HepG2 (cell line): ENCODE measurements around the gene SEMA3F. TPM values are rescaled to one million over a fixed set of nuclear protein-coding genes. Genes with fewer than 3 reads are reported as not detected.
A peak's percentile ranks its signal among the peaks of the same experiment; 100 is the strongest.

Source experiments
- BATF2 ChIP-seq: sonication (generic); formaldehyde crosslinking; IDR thresholded peaks from 2 replicates; pipeline ENCODE4 v1.8.0; 2022; ENCODE audit warnings: mild to moderate bottlenecking, missing genetic modification reagents, moderate library complexity
- DNMT1 ChIP-seq: sonication (generic); formaldehyde crosslinking; IDR thresholded peaks from 2 replicates; pipeline ENCODE4 v1.5.1; 2020; ENCODE audit warnings: mild to moderate bottlenecking, missing genetic modification reagents
- ESRRA ChIP-seq: sonication (generic); formaldehyde crosslinking; IDR thresholded peaks from 2 replicates; pipeline ENCODE4 v1.5.1; 2020; ENCODE audit warnings: mild to moderate bottlenecking, low read depth, missing genetic modification reagents
- HMGA1 ChIP-seq: sonication (generic); formaldehyde crosslinking; conservative IDR thresholded peaks from 2 replicates; pipeline ENCODE4 v1.4.0; 2020; ENCODE audit warnings: missing genetic modification reagents
- MED8 ChIP-seq: sonication (generic); formaldehyde crosslinking; IDR thresholded peaks from 2 replicates; pipeline ENCODE4 v1.8.1; 2023; ENCODE audit warnings: mild to moderate bottlenecking, missing genetic modification reagents; ENCODE audit not compliant: insufficient replicate concordance
- NCOR1 ChIP-seq: fragments of 200-600 bp; sonication (generic); IDR thresholded peaks from 2 replicates; pipeline ENCODE4 v1.7.0; 2017; ENCODE audit warnings: antibody characterized with exemption, low read length, borderline replicate concordance
- PCBP2 ChIP-seq: fragments of 200-400 bp; formaldehyde crosslinking; optimal IDR thresholded peaks from 2 replicates; pipeline ENCODE3; 2018; ENCODE audit warnings: low read length, low read depth; ENCODE audit not compliant: poor library complexity, severe bottlenecking
- REL ChIP-seq: sonication (generic); formaldehyde crosslinking; conservative IDR thresholded peaks from 2 replicates; pipeline ENCODE4 v1.8.0; 2022; ENCODE audit warnings: mild to moderate bottlenecking, missing genetic modification reagents, moderate library complexity
- ZBTB10 ChIP-seq: sonication (generic); formaldehyde crosslinking; IDR thresholded peaks from 2 replicates; pipeline ENCODE4 v1.4.0; 2020; ENCODE audit warnings: missing genetic modification reagents, borderline replicate concordance
- ZNF772 ChIP-seq: sonication (generic); formaldehyde crosslinking; IDR thresholded peaks from 2 replicates; pipeline ENCODE4 v1.5.0; 2020; ENCODE audit warnings: mild to moderate bottlenecking, missing genetic modification reagents
- polyA plus RNA-seq, 8 experiments: library from polyadenylated mRNA; depleted of rRNA in 3 of 8; stranded (reverse) in 7 of 8; unstranded in 1 of 8; fragments of >200 nt; fragmentation: Illumina TruSeq in 4 of 8; extraction: Trizol in 4 of 8; gene quantifications; 2 replicates each; pipeline versions ENCODE4 v1.2.1 to v1.2.3, GENCODE V29; 2011 to 2016; ENCODE audit warnings: low read depth in 4 of 8, missing spikeins in 1 of 8, mixed read lengths in 1 of 8; ENCODE audit not compliant: insufficient read depth in 1 of 8
- total RNA-seq, 5 experiments: library from RNA; depleted of rRNA; stranded (reverse); fragments of >200 nt; fragmentation: Illumina TruSeq; extraction: Trizol; gene quantifications; 2 replicates each; pipeline ENCODE4 v1.2.3, GENCODE V29; 2016; ENCODE audit warnings: low read depth in 1 of 5
- TF ChIP-seq, protein P1 (sequence below): sonication (generic); formaldehyde crosslinking; IDR thresholded peaks from 2 replicates; pipeline ENCODE4 v1.8.0; 2023; ENCODE audit warnings: mild to moderate bottlenecking, missing genetic modification reagents
- TF ChIP-seq, protein P2 (sequence below): sonication (generic); formaldehyde crosslinking; IDR thresholded peaks from 2 replicates; pipeline ENCODE4 v1.8.1; 2023; ENCODE audit warnings: mild to moderate bottlenecking, missing genetic modification reagents
- TF ChIP-seq, protein P3 (sequence below): sonication (generic); formaldehyde crosslinking; IDR thresholded peaks from 2 replicates; pipeline ENCODE4 v1.4.0; 2020; ENCODE audit warnings: mild to moderate bottlenecking, missing genetic modification reagents

Gene SEMA3F
- total and polyA plus RNA-seq, 2 of the 13 experiments (the other 11 are each of a cell fraction or from before 2014, with no cell fraction given) = 7.6 to 17.2 TPM

DNA sequence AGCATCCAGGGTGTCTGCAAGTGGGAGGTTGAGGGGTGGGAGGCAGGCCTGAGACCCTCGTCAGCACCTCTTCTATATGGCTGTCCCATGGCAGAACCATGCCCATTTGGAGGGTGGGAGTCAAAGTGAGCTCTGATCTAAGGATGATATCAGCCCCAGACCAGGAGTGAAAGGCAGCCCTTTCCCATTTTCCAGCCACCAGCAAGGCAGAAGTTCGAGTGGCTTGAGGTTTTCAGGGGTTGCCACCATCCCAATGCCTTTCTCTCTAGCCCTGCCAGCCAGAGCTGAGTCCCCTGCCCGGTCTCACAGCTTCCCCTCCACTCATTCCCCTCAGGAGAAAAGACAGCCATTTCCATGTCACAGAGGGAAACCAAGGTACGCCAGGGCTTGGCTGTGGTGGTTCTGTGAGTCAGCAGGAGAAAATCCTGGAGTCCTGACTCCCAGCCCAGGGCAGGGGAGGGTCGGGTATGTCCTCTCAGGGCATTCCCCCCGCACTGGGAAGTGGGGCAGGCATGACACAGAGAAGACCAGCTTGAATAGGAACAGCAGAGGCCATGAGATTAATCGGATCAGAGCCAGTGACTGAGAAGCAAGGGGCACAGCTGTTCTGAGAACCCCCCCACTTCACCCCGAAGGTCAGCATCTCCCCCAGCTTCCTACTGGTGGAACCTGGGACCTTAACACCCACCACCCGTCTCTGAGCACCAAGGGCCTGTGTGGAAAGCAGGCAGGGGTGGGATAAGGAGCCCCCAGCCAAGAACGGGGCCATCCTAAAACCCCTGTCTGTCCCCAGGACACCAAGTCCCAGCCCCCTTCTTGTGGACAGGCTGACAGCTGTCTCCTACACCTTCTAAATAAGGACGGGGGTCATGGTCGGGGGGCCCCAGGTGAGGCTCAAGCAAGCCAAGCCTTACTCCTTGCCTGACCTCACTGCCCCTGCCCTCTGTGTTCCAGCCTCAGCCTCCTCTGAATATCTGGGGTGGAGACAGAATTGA lies 49.0 kb downstream of the SEMA3F start (continued):
- TF ChIP-seq HMGA1 (no peak), NCOR1 (no peak), MED8 (CRISPR knock-in tag) (no peak), PCBP2 (no peak), BATF2 (CRISPR knock-in tag) (no peak), ESRRA (CRISPR knock-in tag) (peak; percentile 30; the same call in 1 of the 2 replicates), ZBTB10 (CRISPR knock-in tag) (peak; percentile 11; the same call in 1 of the 2 replicates), ZNF772 (CRISPR knock-in tag) (no peak), DNMT1 (no peak), REL (CRISPR knock-in tag) (no peak)
- TF ChIP-seq, protein P1, sequence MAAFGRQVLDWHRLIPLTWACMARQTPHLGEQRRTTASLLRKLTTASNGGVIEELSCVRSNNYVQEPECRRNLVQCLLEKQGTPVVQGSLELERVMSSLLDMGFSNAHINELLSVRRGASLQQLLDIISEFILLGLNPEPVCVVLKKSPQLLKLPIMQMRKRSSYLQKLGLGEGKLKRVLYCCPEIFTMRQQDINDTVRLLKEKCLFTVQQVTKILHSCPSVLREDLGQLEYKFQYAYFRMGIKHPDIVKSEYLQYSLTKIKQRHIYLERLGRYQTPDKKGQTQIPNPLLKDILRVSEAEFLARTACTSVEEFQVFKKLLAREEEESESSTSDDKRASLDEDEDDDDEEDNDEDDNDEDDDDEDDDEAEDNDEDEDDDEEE = 0 out of 2 replicates have a peak, but pooled peaks have one; percentile 13
- TF ChIP-seq, protein P2, sequence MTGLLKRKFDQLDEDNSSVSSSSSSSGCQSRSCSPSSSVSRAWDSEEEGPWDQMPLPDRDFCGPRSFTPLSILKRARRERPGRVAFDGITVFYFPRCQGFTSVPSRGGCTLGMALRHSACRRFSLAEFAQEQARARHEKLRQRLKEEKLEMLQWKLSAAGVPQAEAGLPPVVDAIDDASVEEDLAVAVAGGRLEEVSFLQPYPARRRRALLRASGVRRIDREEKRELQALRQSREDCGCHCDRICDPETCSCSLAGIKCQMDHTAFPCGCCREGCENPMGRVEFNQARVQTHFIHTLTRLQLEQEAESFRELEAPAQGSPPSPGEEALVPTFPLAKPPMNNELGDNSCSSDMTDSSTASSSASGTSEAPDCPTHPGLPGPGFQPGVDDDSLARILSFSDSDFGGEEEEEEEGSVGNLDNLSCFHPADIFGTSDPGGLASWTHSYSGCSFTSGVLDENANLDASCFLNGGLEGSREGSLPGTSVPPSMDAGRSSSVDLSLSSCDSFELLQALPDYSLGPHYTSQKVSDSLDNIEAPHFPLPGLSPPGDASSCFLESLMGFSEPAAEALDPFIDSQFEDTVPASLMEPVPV = no peak
- TF ChIP-seq, protein P3, sequence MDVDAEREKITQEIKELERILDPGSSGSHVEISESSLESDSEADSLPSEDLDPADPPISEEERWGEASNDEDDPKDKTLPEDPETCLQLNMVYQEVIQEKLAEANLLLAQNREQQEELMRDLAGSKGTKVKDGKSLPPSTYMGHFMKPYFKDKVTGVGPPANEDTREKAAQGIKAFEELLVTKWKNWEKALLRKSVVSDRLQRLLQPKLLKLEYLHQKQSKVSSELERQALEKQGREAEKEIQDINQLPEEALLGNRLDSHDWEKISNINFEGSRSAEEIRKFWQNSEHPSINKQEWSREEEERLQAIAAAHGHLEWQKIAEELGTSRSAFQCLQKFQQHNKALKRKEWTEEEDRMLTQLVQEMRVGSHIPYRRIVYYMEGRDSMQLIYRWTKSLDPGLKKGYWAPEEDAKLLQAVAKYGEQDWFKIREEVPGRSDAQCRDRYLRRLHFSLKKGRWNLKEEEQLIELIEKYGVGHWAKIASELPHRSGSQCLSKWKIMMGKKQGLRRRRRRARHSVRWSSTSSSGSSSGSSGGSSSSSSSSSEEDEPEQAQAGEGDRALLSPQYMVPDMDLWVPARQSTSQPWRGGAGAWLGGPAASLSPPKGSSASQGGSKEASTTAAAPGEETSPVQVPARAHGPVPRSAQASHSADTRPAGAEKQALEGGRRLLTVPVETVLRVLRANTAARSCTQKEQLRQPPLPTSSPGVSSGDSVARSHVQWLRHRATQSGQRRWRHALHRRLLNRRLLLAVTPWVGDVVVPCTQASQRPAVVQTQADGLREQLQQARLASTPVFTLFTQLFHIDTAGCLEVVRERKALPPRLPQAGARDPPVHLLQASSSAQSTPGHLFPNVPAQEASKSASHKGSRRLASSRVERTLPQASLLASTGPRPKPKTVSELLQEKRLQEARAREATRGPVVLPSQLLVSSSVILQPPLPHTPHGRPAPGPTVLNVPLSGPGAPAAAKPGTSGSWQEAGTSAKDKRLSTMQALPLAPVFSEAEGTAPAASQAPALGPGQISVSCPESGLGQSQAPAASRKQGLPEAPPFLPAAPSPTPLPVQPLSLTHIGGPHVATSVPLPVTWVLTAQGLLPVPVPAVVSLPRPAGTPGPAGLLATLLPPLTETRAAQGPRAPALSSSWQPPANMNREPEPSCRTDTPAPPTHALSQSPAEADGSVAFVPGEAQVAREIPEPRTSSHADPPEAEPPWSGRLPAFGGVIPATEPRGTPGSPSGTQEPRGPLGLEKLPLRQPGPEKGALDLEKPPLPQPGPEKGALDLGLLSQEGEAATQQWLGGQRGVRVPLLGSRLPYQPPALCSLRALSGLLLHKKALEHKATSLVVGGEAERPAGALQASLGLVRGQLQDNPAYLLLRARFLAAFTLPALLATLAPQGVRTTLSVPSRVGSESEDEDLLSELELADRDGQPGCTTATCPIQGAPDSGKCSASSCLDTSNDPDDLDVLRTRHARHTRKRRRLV = no peak
